Breast epithelium (tissue), 3 donors: ENCODE results near the gene WEE1.

ENCODE experiments used
- POLR2AphosphoS5 ChIP-seq, 3 donors: sonication (generic); formaldehyde crosslinking; IDR thresholded peaks; one replicate each; pipeline ENCODE4 v1.6.1; 2017; ENCODE audit warnings: antibody characterized with exemption in 3 of 3
- TF ChIP-seq, protein P1 (sequence below), 3 donors: fragments of 450-650 bp; IDR thresholded peaks; one replicate each; pipeline ENCODE4 v1.5.1; 2016 to 2017; ENCODE audit warnings: antibody characterized with exemption in 3 of 3, mild to moderate bottlenecking in 3 of 3, moderate library complexity in 3 of 3

DNA sequence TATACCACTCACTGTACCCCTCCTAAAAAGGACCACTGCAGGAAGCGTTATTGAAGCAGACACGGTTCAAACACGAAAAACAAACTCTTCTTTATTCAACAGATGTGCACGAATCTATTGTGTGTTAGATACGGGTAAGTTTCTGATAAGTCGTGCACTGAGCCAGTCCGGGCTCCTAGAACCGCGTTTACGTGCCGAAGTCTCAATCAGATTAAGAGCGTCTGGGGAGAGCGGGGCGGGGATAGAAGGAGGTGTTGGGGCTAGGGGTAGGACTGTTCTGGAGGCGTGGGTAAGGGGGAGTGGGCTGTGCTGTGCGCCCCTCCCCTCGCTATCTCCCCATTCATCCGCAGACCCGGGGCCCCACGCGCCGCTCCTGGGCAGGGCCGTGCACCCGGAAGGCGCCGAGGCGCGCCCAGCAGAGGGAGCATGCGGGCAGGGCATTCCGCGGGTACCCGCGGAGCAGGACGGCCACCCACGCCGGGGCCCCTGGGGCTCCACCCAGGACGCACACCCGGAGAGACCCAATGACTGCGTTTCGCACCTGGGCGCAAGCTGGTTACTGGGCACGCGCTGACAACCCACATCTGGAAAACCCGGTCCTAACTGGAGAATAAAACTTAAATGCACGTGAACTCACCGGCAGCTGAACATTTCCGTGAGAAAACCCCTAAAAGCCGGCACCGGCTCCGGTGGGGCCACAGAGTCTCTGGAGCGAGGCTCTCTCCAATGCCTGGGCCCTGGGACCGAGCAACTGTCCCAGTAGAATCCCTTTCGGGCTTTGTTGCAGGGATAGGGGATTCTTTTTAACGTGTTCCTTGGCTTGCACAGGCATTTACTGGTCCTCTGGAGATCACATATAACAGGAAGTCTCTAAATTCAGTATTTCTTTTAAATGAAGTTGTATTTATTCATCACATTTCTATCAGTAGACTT lies 40.6 kb downstream of the WEE1 start:
- TF ChIP-seq, protein P1, sequence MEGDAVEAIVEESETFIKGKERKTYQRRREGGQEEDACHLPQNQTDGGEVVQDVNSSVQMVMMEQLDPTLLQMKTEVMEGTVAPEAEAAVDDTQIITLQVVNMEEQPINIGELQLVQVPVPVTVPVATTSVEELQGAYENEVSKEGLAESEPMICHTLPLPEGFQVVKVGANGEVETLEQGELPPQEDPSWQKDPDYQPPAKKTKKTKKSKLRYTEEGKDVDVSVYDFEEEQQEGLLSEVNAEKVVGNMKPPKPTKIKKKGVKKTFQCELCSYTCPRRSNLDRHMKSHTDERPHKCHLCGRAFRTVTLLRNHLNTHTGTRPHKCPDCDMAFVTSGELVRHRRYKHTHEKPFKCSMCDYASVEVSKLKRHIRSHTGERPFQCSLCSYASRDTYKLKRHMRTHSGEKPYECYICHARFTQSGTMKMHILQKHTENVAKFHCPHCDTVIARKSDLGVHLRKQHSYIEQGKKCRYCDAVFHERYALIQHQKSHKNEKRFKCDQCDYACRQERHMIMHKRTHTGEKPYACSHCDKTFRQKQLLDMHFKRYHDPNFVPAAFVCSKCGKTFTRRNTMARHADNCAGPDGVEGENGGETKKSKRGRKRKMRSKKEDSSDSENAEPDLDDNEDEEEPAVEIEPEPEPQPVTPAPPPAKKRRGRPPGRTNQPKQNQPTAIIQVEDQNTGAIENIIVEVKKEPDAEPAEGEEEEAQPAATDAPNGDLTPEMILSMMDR (IDR thresholded peaks at IDR 0.05) = peak; percentile 62 to 89 (median 79)
- TF ChIP-seq POLR2AphosphoS5 (IDR thresholded peaks at IDR 0.05) = peak; percentile 64 to 85 (median 77)
